DOHH2 (cell line): ENCODE results near the gene RNF141.

ENCODE experiments used
- H3F3A ChIP-seq: fragments of 200-600 bp; sonication (generic), shearing (Covaris generic); 2 replicates; pipeline ENCODE4 v1.6.0; 2016; ENCODE audit warnings: antibody characterized with exemption, mild to moderate bottlenecking; ENCODE audit not compliant: control insufficient read depth, insufficient read depth
- H3K27ac ChIP-seq: fragments of 200-600 bp; sonication (generic); 2 replicates; pipeline ENCODE4 v1.5.1; 2014; ENCODE audit warnings: low read depth, mild to moderate bottlenecking, low read length, moderate library complexity
- H3K27me3 ChIP-seq: fragments of 200-600 bp; sonication (generic); 2 replicates; pipeline ENCODE4 v1.6.1; 2014; ENCODE audit warnings: mild to moderate bottlenecking, low read length, mixed read lengths; ENCODE audit not compliant: control insufficient read depth
- H3K36me3 ChIP-seq: fragments of 200-600 bp; sonication (generic); 2 replicates; pipeline ENCODE4 v1.6.1; 2014; ENCODE audit warnings: mild to moderate bottlenecking, low read length, moderate library complexity, mixed read lengths; ENCODE audit not compliant: control insufficient read depth
- H3K4me1 ChIP-seq: fragments of 200-600 bp; sonication (generic); 2 replicates; pipeline ENCODE4 v1.6.1; 2014; ENCODE audit warnings: mild to moderate bottlenecking, low read length, mixed read lengths; ENCODE audit not compliant: control insufficient read depth
- H3K4me2 ChIP-seq: fragments of 200-600 bp; sonication (generic); 2 replicates; pipeline ENCODE4 v1.6.0; 2014; ENCODE audit warnings: mild to moderate bottlenecking, low read length, moderate library complexity
- H3K4me3 ChIP-seq: fragments of 200-600 bp; sonication (generic); 2 replicates; pipeline ENCODE4 v1.5.1; 2014; ENCODE audit warnings: mild to moderate bottlenecking, low read length, mixed read lengths
- H3K79me2 ChIP-seq: fragments of 200-600 bp; sonication (generic); 2 replicates; pipeline ENCODE4 v1.6.1; 2014; ENCODE audit warnings: mild to moderate bottlenecking, low read length, mixed read lengths; ENCODE audit not compliant: control insufficient read depth
- H3K9me2 ChIP-seq: fragments of 200-600 bp; sonication (generic); replicated peaks from 2 replicates; pipeline ENCODE4 v1.6.1; 2014; ENCODE audit warnings: mild to moderate bottlenecking, low read length, mixed read lengths; ENCODE audit not compliant: control insufficient read depth
- H3K9me3 ChIP-seq: fragments of 200-600 bp; sonication (generic); 2 replicates; pipeline ENCODE4 v1.6.1; 2014; ENCODE audit warnings: antibody characterized with exemption, low read length, mixed read lengths; ENCODE audit not compliant: control insufficient read depth, insufficient read depth
- H4K20me1 ChIP-seq: fragments of 200-600 bp; sonication (generic); 2 replicates; pipeline ENCODE4 v1.6.0; 2014; ENCODE audit warnings: low read depth, mild to moderate bottlenecking, antibody characterized with exemption, low read length, moderate library complexity; ENCODE audit not compliant: control insufficient read depth, insufficient read depth
- CTCF ChIP-seq: fragments of 200-600 bp; sonication (generic); IDR thresholded peaks from one replicate; pipeline ENCODE4 v1.5.1; 2014; ENCODE audit warnings: antibody characterized with exemption, mild to moderate bottlenecking, low read depth, low read length; ENCODE audit not compliant: poor library complexity, severe bottlenecking
- EZH2phosphoT487 ChIP-seq: fragments of 200-600 bp; sonication (generic); IDR thresholded peaks from 2 replicates; pipeline ENCODE4 v1.6.1; 2017; ENCODE audit warnings: borderline replicate concordance, mild to moderate bottlenecking, antibody characterized with exemption, low read length, moderate library complexity, mixed read lengths

The RNF141 gene

GRCh38 chr11:10564030-10564429, 23.0 kb upstream of the RNF141 start:
- H3K36me3 ChIP-seq, result no peaks in the 10 kb centered on the region
- H3K79me2 ChIP-seq, result no peaks in the 10 kb centered on the region
- H3K4me3 ChIP-seq, result no peak overlapping the region
- H4K20me1 ChIP-seq, result no peaks in the 10 kb centered on the region
- H3K4me2 ChIP-seq, result no peak overlapping the region
- no peaks in the 10 kb centered on the region for H3F3A ChIP-seq
- no peak overlapping the region for H3K27ac ChIP-seq
- H3K4me1 ChIP-seq, result no peaks in the 10 kb centered on the region
- no peaks in the 10 kb centered on the region for H3K9me2 ChIP-seq
- TF ChIP-seq CTCF, result no peak
- no peak for TF ChIP-seq EZH2phosphoT487
- no peaks in the 10 kb centered on the region; the same call in 1 of the 2 replicates for H3K27me3 ChIP-seq
- H3K9me3 ChIP-seq, result no peaks in the 10 kb centered on the region

- H3K4me1 ChIP-seq, result no peaks in the 10 kb centered on the region
- H3K9me2 ChIP-seq, result no peaks in the 10 kb centered on the region
- no peaks in the 10 kb centered on the region for H3F3A ChIP-seq
- no peak overlapping the region for H3K4me3 ChIP-seq
- H4K20me1 ChIP-seq, result no peaks in the 10 kb centered on the region
- H3K9me3 ChIP-seq, result no peaks in the 10 kb centered on the region
- TF ChIP-seq EZH2phosphoT487 (no peak), CTCF (no peak)
- no peaks in the 10 kb centered on the region for H3K79me2 ChIP-seq
- H3K4me2 ChIP-seq, result no peak overlapping the region
- no peak overlapping the region for H3K27ac ChIP-seq
- H3K36me3 ChIP-seq, result no peaks in the 10 kb centered on the region
- no peaks in the 10 kb centered on the region; the same call in 1 of the 2 replicates for H3K27me3 ChIP-seq
These were observed 21.0 kb upstream of the RNF141 start for GRCh38 chr11:10561947-10562346.

GRCh38 chr11:10561043-10561818, 20.2 kb upstream of the RNF141 start:
- Histone ChIP-seq H3K27ac (no peak overlapping the region), H3K4me3 (no peak overlapping the region), H3K9me2 (no peaks in the 10 kb centered on the region), H4K20me1 (no peaks in the 10 kb centered on the region), H3K4me2 (no peak overlapping the region), H3K4me1 (no peaks in the 10 kb centered on the region), H3K79me2 (no peaks in the 10 kb centered on the region), H3F3A (no peaks in the 10 kb centered on the region), H3K27me3 (no peaks in the 10 kb centered on the region), H3K9me3 (no peaks in the 10 kb centered on the region), H3K36me3 (no peaks in the 10 kb centered on the region)
- TF ChIP-seq CTCF, result no peak
- no peak for TF ChIP-seq EZH2phosphoT487
